CMK (cell line): ENCODE data around the gene SNTB2.
A peak's percentile ranks its signal among the peaks of the same experiment; 100 is the strongest.

Experiments
- DNase-seq: peaks from one replicate; pipeline ENCODE4 v3.0.0-alpha.2; 2010; ENCODE audit warnings: low read depth

SNTB2 gene

DNA sequence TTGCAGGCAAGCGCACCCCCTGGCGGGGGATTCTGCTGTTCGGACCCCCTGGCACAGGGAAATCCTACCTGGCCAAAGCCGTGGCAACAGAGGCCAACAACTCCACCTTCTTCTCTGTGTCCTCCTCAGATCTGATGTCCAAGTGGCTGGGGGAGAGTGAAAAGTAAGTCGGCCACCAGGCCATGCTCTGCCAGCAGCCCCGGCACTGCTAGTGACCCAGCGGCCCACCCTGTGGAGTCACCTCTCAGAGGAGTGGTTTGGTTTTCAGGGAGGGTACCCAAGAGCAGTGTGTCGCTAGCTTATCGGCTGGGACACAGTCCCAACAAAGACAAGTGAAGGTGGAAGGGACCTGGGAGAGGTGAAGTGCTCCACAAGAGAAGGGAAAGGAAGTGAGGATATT, 132.4 kb downstream of the SNTB2 start:
- DNase-seq = no peak

DNA sequence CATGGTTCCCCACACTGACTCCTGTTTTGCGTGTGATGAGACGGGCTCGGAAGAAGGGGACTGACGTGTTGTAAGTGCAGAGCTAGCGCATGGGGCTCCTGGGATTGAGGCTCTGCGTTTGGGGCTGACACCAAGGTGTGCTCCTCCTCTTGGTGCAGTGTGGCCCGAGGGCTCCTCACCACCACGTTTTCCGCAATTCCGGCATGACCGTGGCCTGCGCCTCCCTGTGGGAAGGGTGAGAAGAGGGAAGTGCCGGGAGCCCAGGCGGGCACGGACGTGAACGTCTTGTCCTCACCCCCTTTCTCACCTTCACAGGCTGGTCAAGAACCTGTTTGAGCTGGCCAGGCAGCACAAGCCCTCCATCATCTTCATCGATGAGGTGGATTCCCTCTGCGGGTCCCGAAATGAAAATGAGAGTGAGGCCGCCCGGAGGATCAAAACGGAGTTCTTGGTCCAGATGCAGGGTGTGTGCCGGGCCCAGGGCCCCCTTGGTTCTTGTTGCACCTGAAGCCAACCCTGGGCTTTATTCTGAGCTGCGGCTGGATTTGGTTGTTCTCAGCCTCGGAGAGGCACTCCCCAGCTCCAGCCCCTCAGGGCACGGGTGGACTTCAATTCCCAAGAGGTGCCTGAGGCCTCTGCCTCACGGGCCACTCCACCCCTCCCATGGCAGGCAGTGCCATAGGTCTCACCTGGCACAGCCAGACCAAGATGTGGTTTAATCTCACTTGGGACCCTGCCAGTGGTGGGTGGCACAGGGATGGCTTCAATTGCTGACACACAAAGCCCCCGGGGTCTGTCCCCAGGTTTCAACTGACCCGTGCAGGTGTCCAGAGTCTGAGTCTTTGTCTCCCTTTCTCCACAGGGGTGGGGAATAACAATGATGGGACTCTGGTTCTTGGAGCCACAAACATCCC, 133.1 kb downstream of the SNTB2 start:
- DNase-seq = no peak

GRCh38 chr16:69320740-69321073, 133.7 kb downstream of the SNTB2 start:
- no peak for DNase-seq

- no peak for DNase-seq
These were observed 134.1 kb downstream of the SNTB2 start for GRCh38 chr16:69321080-69321479.

- no peak for DNase-seq
These were observed 135.4 kb downstream of the SNTB2 start for GRCh38 chr16:69322343-69322742.

GRCh38 chr16:69323415-69323814, 136.5 kb downstream of the SNTB2 start:
- no peak for DNase-seq

DNA sequence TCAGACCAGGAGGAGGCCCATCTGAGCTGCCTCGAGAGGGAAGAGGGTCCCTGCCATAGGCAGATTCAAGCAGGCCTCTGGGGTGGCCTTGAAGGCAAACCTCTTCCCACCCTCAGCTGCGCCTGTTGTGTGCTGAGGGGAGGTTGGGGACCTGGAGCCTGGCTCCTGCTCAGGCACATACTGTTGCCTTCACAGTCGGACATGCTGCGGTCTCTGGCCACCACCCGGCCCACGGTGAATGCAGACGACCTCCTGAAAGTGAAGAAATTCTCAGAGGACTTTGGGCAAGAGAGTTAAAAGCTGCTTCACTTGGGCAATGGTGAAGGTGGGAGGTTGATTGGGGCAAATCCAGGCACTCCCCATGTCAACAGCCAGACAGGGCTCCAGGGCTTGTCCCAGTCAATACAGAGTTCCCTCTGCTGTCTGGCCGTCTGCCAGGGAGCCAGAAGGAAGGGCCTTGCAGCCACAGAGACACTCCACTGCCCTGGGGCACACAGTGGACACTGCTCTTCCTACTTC, 137.1 kb downstream of the SNTB2 start:
- no peak for DNase-seq

- DNase-seq = no peak
These were observed 137.8 kb downstream of the SNTB2 start for GRCh38 chr16:69324585-69325253.

DNA sequence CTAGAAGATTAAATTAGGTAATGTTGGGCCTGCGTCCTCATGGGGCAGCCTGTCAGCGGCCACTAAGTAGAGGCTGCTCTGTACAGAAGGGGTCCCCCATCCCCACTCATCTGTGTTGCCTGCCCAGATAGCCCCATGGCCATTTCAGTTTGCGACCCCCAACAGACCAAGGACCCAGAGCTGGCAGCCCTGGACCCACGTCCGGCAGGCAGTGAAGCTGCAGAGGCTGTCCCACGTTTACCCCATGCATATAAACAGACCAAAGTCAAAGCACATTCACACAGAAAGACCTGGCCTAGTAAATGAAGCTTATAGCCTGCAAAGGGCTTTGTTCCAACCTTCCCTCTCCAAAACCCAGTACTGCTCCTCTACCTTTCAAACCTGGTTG, 138.8 kb downstream of the SNTB2 start:
- DNase-seq = no peak

DNA sequence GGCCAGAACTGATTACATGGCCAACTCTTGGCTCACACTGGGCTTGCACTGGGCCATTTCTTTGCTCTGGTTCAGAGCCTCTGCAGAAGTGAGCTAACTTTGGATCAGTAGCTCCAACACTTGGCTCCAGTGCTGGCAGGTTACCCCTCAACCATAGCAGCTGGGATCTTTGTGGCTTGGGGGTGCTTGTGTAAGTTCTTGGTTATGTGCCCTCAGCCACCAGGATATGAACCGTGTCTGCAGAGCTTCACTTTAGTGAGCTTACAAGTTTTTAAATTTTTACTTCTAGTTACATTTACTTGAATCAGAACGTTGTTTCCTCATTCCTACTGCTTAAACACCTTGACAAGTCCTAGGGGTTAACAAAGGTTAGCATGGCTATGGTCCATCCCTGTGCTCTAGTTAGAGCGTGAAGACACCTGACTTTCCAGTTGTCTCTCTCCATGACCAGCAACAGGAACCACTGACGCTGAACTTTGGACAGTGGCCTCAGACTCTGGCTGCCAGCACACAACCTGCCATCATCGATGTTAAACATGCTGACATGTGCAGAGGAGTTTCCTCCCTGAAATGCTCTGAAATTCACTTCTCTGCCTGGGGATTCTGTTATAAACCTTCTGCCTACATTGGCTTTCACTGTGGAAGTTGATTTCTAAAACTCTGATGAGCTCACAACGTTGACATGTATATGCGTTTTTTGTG, 139.4 kb downstream of the SNTB2 start:
- no peak for DNase-seq

DNA sequence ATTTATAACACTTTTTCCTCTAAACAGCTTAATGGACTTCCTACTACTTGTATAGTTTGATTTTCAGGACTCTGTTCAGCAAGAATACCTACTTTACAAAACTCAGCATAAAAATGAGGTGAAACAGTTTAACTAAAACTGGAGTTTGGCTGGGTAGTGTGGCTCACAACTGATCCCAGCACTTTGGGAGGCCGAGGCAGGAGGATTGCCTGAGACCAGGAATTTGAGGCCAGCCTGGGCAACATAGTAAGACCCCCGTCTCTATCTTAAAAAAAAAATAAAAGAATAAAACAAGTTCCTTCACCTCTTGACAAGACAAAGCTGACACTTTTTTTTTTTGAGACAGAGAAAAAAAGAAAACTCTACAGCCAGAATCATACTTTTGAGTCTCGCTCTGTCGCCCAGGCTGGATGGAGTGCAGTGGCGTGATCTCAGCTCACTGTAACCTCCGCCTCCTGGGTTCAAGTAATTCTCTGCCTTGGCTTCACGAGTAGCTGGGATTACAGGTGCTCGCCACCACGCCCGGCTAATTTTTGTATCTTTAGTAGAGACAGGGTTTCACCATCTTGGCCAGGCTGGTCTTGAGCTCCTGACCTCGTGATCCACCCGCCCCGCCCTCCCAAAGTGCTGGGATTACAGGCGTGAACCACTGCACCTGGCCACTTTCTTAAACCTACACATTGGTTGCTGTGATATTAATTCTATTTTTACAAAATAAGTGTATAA, 140.8 kb downstream of the SNTB2 start:
- no peak for DNase-seq

DNA sequence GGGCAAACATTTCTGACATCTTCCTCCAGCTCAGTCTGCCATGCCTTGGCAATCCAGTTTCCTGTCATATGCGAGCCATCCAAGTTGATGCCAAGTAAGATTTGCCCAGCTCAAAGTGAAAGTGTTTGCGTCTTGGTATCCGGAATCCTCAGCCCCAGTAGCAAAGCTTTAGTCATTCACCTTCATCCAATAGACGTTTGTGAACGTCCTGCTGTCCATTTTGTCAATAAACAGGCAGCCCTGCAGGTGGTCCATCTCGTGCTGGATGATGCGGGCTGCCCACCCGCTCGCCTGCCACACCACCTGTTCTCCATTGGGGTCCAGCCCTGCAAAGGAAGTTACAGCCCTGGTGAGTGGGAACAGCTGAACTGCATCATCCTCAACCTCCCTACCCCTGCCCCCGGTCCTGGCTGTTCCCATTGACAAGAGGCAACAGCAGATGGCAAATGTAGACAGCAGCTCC, 141.9 kb downstream of the SNTB2 start:
- DNase-seq = no peak

- DNase-seq = no peak
These were observed 142.7 kb downstream of the SNTB2 start for GRCh38 chr16:69329369-69330285.

GRCh38 chr16:69330286-69331109, 143.5 kb downstream of the SNTB2 start, which contains the start of gene PDF:
Gene PDF (minus strand): TSS chr16:69330588. CDS start chr16:69330570, 18 bp downstream.
- peak; percentile 85 for DNase-seq

DNA sequence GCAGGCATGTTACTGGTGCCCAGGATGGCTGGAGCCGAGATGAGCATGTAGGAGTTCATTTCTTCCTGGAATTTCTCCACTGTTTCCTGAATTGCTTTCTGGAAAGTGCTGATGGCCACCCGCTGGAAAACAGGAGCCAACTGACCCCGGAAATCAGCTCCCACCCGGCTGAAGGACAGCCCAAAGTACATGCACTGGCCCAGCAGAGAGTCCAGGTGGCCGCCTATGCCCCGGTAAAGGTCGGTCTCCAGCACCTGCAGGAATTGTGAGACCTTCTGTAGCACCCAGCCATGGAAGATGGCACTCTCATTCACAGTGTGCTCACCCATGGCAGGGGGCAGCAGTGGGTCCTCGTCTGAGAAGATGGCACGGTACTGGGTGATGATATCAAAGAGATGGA, 147.7 kb downstream of the SNTB2 start:
- no peak for DNase-seq

DNA sequence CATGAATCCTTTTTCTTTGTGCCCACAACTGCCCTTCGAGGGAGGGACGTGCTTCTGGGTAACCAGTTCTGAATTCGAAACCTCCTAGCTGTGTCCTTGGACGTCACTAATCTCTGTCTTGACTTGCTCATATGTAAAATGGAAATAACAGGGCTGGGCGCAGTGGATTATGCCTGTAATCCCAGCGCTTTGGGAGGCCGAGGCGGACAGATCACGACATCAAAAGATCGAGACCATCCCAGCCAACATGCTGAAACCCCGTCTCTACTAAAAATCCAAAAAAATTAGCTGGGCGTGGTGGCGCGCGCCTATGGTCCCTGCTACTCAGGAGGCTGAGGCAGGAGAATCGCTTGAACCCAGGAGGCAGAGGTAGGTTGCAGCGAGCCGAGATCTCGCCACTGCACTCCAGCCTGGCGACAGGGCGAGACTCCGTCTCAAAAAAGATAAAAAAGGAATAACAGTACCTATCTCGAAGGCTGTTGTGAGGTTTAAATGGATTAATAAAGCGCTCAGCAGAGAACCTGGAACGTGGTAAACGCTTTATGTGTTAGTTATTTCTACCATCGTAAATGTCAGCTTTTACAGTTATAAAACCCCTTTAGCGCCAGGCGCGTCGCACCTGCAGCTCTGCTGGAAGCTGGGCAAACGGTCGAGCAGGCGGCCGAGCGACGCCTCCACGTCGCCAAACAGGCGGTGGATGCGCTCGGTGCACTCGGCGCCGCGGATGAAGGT, 151.8 kb downstream of the SNTB2 start:
- DNase-seq = no peak

DNA sequence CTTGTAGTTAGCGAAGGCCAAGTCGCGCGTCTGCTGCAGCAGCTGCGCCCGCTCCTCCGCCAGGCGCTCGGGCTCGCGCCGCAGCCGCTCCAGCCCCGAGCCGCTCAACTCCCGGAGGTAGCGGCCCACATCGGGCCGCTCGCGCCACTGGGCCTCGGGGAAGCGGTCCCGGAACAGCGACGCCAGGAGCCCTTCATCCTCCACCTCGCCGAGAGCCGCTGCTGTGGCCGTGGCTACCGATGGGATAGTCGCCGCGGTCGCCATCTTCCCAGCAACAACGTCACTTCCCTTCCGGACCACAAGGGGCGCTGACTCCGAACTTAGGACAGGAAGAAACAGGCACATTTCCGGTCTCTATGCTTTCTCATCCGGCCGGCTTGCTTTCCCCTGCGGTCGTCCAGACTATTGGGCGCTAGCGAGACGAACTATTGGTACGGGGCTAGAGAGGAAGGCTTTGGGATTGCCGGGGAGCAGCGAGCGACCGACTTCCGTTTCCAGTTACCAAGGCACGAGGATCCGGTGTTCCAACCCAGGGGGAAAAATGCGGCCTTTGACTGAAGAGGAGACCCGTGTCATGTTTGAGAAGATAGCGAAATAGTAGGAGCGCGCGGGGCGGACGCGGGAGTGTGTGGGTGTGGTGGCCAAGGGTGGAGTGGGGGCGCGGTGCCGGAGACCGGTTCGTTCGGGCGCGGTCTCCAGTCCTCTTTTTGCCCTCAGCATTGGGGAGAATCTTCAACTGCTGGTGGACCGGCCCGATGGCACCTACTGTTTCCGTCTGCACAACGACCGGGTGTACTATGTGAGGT, 152.5 kb downstream of the SNTB2 start, which contains the start of the genes COG8 and NIP7:
Gene COG8 (minus strand): TSS at position 276 of the 806 bp plus-strand sequence. CDS start 12 bp downstream, at position 264.
Gene NIP7 (plus strand): TSS at position 484 of the 806 bp plus-strand sequence. CDS start 58 bp downstream, at position 542.
- DNase-seq = peak; percentile 99

- no peak for DNase-seq
These were observed 153.2 kb downstream of the SNTB2 start for GRCh38 chr16:69340095-69340644.
